Tibial nerve (tissue), 4 donors: ENCODE results near the gene CDH11.

Experiments used
- EP300 ChIP-seq, 2 donors: sonication (generic); formaldehyde crosslinking; IDR thresholded peaks; one replicate each; pipeline ENCODE4 v1.6.1; 2017; ENCODE audit warnings: antibody characterized with exemption in 2 of 2, mild to moderate bottlenecking in 1 of 2
- TF ChIP-seq, protein P1 (sequence below), 5 experiments: fragments of 200-600 bp in 3 of 5; fragments of 450-650 bp in 2 of 5; sonication (generic) in 3 of 5; IDR thresholded peaks; one replicate each; pipeline ENCODE4 v1.5.1; 2016 to 2019; ENCODE audit warnings: antibody characterized with exemption in 5 of 5, mild to moderate bottlenecking in 3 of 5, moderate library complexity in 2 of 5

- TF ChIP-seq, protein P1, sequence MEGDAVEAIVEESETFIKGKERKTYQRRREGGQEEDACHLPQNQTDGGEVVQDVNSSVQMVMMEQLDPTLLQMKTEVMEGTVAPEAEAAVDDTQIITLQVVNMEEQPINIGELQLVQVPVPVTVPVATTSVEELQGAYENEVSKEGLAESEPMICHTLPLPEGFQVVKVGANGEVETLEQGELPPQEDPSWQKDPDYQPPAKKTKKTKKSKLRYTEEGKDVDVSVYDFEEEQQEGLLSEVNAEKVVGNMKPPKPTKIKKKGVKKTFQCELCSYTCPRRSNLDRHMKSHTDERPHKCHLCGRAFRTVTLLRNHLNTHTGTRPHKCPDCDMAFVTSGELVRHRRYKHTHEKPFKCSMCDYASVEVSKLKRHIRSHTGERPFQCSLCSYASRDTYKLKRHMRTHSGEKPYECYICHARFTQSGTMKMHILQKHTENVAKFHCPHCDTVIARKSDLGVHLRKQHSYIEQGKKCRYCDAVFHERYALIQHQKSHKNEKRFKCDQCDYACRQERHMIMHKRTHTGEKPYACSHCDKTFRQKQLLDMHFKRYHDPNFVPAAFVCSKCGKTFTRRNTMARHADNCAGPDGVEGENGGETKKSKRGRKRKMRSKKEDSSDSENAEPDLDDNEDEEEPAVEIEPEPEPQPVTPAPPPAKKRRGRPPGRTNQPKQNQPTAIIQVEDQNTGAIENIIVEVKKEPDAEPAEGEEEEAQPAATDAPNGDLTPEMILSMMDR (IDR thresholded peaks at IDR 0.05), result no peak
- TF ChIP-seq EP300 (IDR thresholded peaks at IDR 0.05), result no peak
Measured at GRCh38 chr16:65010125-65010524, 111.7 kb downstream of the CDH11 start.
